ENCODE measurements around the gene HOXB2.
A peak's percentile ranks its signal among the peaks of the same experiment; 100 is the strongest.

The HOXB2 gene

GRCh38 chr17:48550502-48551213, 5.7 kb upstream of the HOXB2 start (continued):
- no peak for TF ChIP-seq ZNF398 (tag by site-specific recombination; IDR thresholded peaks at IDR 0.05)
- TF ChIP-seq WT1 (tag by site-specific recombination; IDR thresholded peaks at IDR 0.05) = no peak
- TF ChIP-seq ZNF26 (tag by site-specific recombination; IDR thresholded peaks at IDR 0.05) = no peak

GRCh38 chr17:48549914-48550501, 5.1 kb upstream of the HOXB2 start:
- ChIA-PET CTCF (interaction anchor here (0.6 kb wide), 2 partner anchors 41 to 1608 kb away, joined by 3 to 4 read pairs; no protein-coding TSS in a partner anchor), POLR2A (no interaction called here)
- Histone ChIP-seq H3K4me1 (ENCODE audit: control insufficient read depth, insufficient read depth, low read length) (peaks cover 61% of the 10 kb centered on the region), H3K27ac (ENCODE audit: extremely low read depth, low read depth, low read length) (peak overlapping the region; percentile 100), H3K36me3 (ENCODE audit: control insufficient read depth in 2 of 2, insufficient read depth in 1 of 2, low read length in 2 of 2) (peaks cover 15 to 51% of the 10 kb centered on the region in 2 experiments), H3K4me3 (ENCODE audit: low read depth, low read length) (no peak overlapping the region), H3K9me3 (ENCODE audit: control insufficient read depth, insufficient read depth, low read depth, low read length) (no peaks in the 10 kb centered on the region)
- TF ChIP-seq ZNF175 (tag by site-specific recombination; IDR thresholded peaks at IDR 0.05) (no peak), KLF16 (tag by site-specific recombination; IDR thresholded peaks at IDR 0.05) (no peak), CTCF (tag by site-specific recombination; IDR thresholded peaks at IDR 0.05) (0 out of 2 replicates have a peak, but pooled peaks have one; percentile 14), GLIS2 (tag by site-specific recombination; IDR thresholded peaks at IDR 0.05) (0 out of 2 replicates have a peak, but pooled peaks have one; percentile 25), ZNF707 (tag by site-specific recombination; IDR thresholded peaks at IDR 0.05) (peak; percentile 72; the same call in 1 of the 2 replicates), ZNF423 (tag by site-specific recombination; IDR thresholded peaks at IDR 0.05) (no peak), ZNF341 (tag by site-specific recombination; IDR thresholded peaks at IDR 0.05; ENCODE audit: low read depth) (no peak), AEBP2 (tag by site-specific recombination; IDR thresholded peaks at IDR 0.05; ENCODE audit: borderline replicate concordance) (no peak), ZSCAN18 (tag by site-specific recombination; IDR thresholded peaks at IDR 0.05) (no peak), MEIS1 (CRISPR knock-in tag; IDR thresholded peaks at IDR 0.05; ENCODE audit: borderline replicate concordance) (no peak), ZNF184 (tag by site-specific recombination; IDR thresholded peaks at IDR 0.05) (no peak), FEZF1 (tag by site-specific recombination; IDR thresholded peaks at IDR 0.05) (no peak), IKZF3 (tag by site-specific recombination; IDR thresholded peaks at IDR 0.05) (0 out of 2 replicates have a peak, but pooled peaks have one; percentile 16)
